Medulla oblongata (tissue), 1 donor: ENCODE data around the gene DNAH1.

ENCODE experiments used
- DNase-seq: peaks from one replicate; pipeline ENCODE4 v3.0.0-alpha.2; 2015; ENCODE audit errors: extremely low spot score

The DNAH1 gene

GRCh38 chr3:52433328-52433995, 117.3 kb downstream of the DNAH1 start:
- no peak for DNase-seq

- DNase-seq = no peak
These were observed 117.9 kb downstream of the DNAH1 start for GRCh38 chr3:52433996-52434479.

GRCh38 chr3:52434491-52435115, 118.5 kb downstream of the DNAH1 start:
- DNase-seq = no peak

- DNase-seq = no peak
These were observed 119.4 kb downstream of the DNAH1 start for GRCh38 chr3:52435246-52436101.

GRCh38 chr3:52436500-52437149, 120.5 kb downstream of the DNAH1 start:
- DNase-seq = no peak

GRCh38 chr3:52437326-52438103, 121.4 kb downstream of the DNAH1 start:
- DNase-seq = no peak

GRCh38 chr3:52438104-52438376, 121.9 kb downstream of the DNAH1 start:
- no peak for DNase-seq

- no peak for DNase-seq
These were observed 122.7 kb downstream of the DNAH1 start for GRCh38 chr3:52438579-52439425.

- DNase-seq = no peak
These were observed 123.5 kb downstream of the DNAH1 start for GRCh38 chr3:52439426-52440248.

GRCh38 chr3:52440249-52440551, 124.1 kb downstream of the DNAH1 start:
- no peak for DNase-seq

GRCh38 chr3:52440671-52441070, 124.6 kb downstream of the DNAH1 start:
- no peak for DNase-seq

- DNase-seq = no peak
These were observed 125.1 kb downstream of the DNAH1 start for GRCh38 chr3:52441091-52441771.

- no peak for DNase-seq
These were observed 125.7 kb downstream of the DNAH1 start for GRCh38 chr3:52441772-52442332.

GRCh38 chr3:52442409-52443267, 126.5 kb downstream of the DNAH1 start:
- no peak for DNase-seq

GRCh38 chr3:52443268-52443610, 127.1 kb downstream of the DNAH1 start:
- no peak for DNase-seq

- DNase-seq = no peak
These were observed 127.9 kb downstream of the DNAH1 start for GRCh38 chr3:52443791-52444687.
